Progenitor cell of endocrine pancreas (in vitro differentiated cells): ENCODE measurements around the gene RAB11FIP2. TPM values are rescaled to one million over a fixed set of nuclear protein-coding genes. Genes with fewer than 3 reads are reported as not detected.

ENCODE experiments used
- DNase-seq: peaks from one replicate; pipeline ENCODE4 v3.0.0; 2021; ENCODE audit warnings: low spot score; ENCODE audit not compliant: unreplicated experiment
- H3K27ac Mint-ChIP-seq: 2 replicates; pipeline ENCODE4 v1.8.0; 2021; ENCODE audit warnings: mild to moderate bottlenecking, moderate library complexity, mixed read lengths
- H3K27me3 Mint-ChIP-seq: 2 replicates; pipeline ENCODE4 v1.8.0; 2021; ENCODE audit warnings: mixed read lengths
- H3K36me3 Mint-ChIP-seq: 2 replicates; pipeline ENCODE4 v1.8.0; 2022; ENCODE audit warnings: mixed read lengths; ENCODE audit not compliant: insufficient read depth
- H3K4me1 Mint-ChIP-seq: 2 replicates; pipeline ENCODE4 v1.8.0; 2021; ENCODE audit warnings: low read depth, mixed read lengths
- H3K4me3 Mint-ChIP-seq: 2 replicates; pipeline ENCODE4 v1.8.0; 2021; ENCODE audit warnings: low read depth, mild to moderate bottlenecking, moderate library complexity, mixed read lengths
- H3K9me3 Mint-ChIP-seq: 2 replicates; pipeline ENCODE4 v1.8.0; 2021; ENCODE audit warnings: low read depth, mixed read lengths
- CTCF ChIP-seq: fragments of 200-600 bp; sonication (generic); IDR thresholded peaks from one replicate; pipeline ENCODE4 v1.5.0; 2021; ENCODE audit warnings: antibody characterized with exemption, mild to moderate bottlenecking; ENCODE audit not compliant: unreplicated experiment
- total RNA-seq: library from RNA; stranded (reverse); gene quantifications from 2 replicates; pipeline ENCODE4 v1.2.1, GENCODE V29; 2021

Gene RAB11FIP2
- total RNA-seq, 1 donor from 2014 or later: 17.6 TPM

DNA sequence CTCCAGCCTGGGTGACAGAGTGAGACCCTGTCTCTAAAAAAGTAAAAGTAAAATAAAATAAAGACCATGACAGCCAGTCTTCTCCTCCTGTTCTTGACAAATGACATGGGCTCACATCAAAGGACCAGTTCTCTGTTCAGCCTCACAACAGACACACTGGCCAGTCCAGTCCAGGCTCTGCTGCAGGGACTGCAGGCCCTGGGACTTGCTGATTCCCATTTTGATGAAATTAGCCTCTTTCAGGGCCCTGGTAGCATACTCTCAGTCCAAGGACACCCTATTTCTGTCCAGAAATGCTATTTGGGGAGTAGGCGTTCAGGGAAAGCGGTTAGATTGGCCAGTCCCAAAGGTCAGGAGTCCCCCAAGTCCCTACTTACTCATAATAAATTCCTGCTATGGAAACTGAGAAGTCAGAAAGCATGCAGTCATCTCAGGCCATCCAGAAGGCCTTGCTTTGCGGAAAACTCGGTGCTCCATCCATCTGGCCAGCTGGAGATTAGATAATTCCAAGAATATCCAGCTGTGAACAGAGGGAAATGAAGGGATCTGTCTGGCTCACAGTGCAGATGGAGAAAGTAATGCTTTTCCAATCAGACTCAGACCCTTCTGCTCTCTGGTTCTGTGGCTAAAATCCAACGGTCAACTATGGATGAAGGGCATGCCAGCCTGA is 74.4 kb downstream of the RAB11FIP2 start:
- Mint-ChIP-seq H3K4me3 (no peak overlapping the region), H3K9me3 (no peaks in the 10 kb centered on the region), H3K36me3 (no peaks in the 10 kb centered on the region), H3K27me3 (peaks cover 5% of the 10 kb centered on the region), H3K4me1 (peaks cover under 1% of the 10 kb centered on the region), H3K27ac (no peak overlapping the region)
- TF ChIP-seq CTCF: no peak
- no peak for DNase-seq

- no peaks in the 10 kb centered on the region for H3K9me3 Mint-ChIP-seq
- no peak overlapping the region for H3K27ac Mint-ChIP-seq
- no peak overlapping the region for H3K4me3 Mint-ChIP-seq
- DNase-seq: no peak
- H3K4me1 Mint-ChIP-seq: peaks cover 1% of the 10 kb centered on the region
- no peak for TF ChIP-seq CTCF
- H3K27me3 Mint-ChIP-seq: peaks cover 5% of the 10 kb centered on the region
- H3K36me3 Mint-ChIP-seq: no peaks in the 10 kb centered on the region
Observed at GRCh38 chr10:117970962-117971361, 75.8 kb downstream of the RAB11FIP2 start.

DNA sequence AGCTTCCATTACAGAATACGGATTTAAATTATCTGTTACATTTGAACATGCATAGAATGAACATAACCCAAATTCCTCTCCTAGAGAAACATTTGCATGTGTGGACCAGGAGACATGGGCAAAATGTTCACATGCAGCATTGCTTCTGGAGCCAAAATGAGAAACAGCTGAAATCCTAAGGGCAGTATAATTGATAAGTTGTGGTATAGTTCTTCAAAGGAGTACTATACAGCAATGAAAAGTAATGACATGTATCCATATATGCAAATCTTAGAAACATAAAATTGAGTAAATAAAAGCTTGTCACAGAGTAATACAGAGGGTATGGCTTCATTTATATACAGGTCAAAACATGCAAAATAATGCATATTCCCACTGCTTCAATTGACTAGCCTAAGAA is 77.1 kb downstream of the RAB11FIP2 start:
- Mint-ChIP-seq H3K27ac (no peak overlapping the region), H3K9me3 (no peaks in the 10 kb centered on the region), H3K36me3 (no peaks in the 10 kb centered on the region), H3K4me1 (peaks cover 1% of the 10 kb centered on the region), H3K27me3 (peaks cover 5% of the 10 kb centered on the region), H3K4me3 (no peak overlapping the region)
- no peak for DNase-seq
- no peak for TF ChIP-seq CTCF

DNA sequence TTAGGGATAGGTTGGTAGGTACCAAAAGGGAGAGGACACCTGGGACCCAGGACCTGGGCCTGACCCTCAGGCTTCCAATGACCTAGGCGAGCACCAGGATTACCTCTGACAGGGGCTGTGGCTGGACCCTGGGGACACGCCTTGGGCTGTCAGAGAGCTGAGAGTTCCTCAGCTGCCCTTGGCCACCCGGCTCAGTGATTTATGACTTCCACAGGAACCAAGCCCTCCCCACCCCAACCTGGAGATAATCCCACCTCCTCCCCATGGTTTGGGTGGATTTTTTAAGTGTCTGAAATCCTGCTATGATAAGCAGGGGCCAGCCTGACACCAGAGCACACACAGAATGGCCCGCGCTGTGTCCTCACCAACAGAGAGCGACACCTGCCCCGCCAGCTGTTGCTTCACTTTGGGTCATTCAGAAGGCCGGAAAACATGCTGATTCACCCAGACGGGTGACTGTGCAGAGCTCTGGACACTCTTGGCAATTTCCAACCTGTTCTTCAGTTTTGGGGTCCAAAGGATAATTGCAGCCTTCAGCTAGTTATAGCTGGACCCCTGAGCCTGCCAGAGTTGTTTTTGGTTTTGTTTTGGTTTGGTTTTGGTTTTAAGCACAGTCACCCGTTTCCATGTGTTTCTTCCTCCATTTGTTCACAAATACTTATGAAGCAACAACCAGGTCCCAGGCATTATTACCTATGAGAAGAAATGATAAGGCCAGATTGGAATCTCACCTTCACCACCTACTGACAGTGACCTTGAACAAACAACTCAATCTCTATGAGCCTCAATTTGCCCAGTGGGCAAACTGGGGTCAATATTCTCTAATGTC is 78.2 kb downstream of the RAB11FIP2 start:
- peaks cover 5% of the 10 kb centered on the region for H3K27me3 Mint-ChIP-seq
- H3K36me3 Mint-ChIP-seq: no peaks in the 10 kb centered on the region
- no peaks in the 10 kb centered on the region for H3K9me3 Mint-ChIP-seq
- no peak for DNase-seq
- peaks cover 1% of the 10 kb centered on the region for H3K4me1 Mint-ChIP-seq
- no peak overlapping the region for H3K27ac Mint-ChIP-seq
- no peak for TF ChIP-seq CTCF
- no peak overlapping the region for H3K4me3 Mint-ChIP-seq

DNA sequence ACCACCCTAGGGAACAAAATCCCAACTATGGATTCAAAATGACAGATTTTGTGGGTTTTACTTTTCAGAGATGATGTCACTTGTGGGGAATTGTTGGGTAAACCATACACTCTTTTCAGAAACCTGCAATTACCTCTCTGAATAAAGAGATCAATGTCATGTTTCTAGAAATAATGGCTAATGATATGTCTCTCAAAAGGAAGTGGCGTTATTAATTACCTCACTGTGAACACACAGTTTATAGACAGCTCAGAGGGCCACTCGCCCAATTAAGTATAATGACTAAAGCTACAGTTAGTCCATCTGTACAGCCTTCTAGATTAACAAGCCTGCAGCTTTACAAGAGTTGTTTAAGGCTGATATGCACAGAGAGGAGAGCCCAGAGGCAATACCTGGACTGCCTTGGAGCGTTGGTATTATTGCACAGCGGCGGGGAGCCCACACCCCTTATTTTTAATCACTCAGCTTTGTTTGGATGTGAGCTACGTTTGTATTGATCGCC is 79.5 kb downstream of the RAB11FIP2 start:
- DNase-seq: no peak
- H3K4me1 Mint-ChIP-seq: peaks cover 1% of the 10 kb centered on the region
- H3K36me3 Mint-ChIP-seq: no peaks in the 10 kb centered on the region
- no peaks in the 10 kb centered on the region for H3K9me3 Mint-ChIP-seq
- no peak overlapping the region for H3K4me3 Mint-ChIP-seq
- H3K27me3 Mint-ChIP-seq: peaks cover 5% of the 10 kb centered on the region
- no peak for TF ChIP-seq CTCF
- H3K27ac Mint-ChIP-seq: no peak overlapping the region
